OCI-LY3 (cell line): ENCODE measurements around the gene DOCK2.

Experiments
- EZH2phosphoT487 ChIP-seq: fragments of 200-600 bp; shearing (Covaris generic); IDR thresholded peaks from 2 replicates; pipeline ENCODE4 v1.6.1; 2018; ENCODE audit warnings: antibody characterized with exemption, mixed run types, low read depth
- TF ChIP-seq, protein P1 (sequence below): fragments of 200-600, 300-600 bp; sonication (generic); IDR thresholded peaks from 2 replicates; pipeline ENCODE4 v1.5.1; 2014; ENCODE audit warnings: antibody characterized with exemption, low read length, low read depth

DNA sequence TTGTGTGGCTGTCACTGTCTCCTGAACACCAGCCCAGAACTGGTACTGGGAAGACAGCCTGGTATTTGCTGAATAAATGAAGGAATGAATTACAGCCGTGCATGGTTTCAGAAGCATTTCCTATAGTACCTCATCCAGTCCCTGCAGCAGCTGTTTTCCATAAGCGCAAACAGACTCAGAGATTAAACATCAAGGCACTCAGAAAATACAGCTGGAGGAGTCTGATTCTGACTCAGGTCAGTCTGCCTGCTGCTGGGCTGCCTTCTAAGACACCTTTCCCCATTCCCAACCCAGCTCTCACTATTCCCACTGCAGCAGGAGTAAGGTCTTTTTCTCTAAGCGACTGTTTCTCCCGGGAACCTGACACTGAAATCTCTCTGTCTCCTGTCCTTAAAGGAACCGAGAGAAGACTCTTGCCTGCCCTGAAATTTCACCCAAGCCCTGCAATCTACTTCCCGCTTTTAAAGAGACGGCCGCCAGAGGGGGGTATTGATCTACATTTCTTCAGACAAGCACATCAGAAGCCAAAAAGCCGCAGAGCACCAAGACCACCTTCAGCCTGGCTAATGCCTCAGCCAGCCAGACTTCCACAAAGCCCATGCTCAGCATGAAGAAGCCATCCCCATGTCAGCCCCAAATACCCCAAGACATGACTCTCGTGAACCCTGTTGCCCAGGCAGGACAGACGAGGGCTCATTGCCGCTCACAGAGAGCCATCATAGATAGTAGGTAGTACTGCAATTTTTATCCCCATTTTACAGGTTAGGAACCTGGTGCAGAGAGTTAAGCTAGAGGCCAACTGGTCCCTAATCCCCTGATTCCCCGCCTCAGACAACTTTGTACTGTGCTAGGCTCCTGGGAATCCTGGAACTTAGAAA lies 463.2 kb downstream of the DOCK2 start:
- TF ChIP-seq, protein P1, sequence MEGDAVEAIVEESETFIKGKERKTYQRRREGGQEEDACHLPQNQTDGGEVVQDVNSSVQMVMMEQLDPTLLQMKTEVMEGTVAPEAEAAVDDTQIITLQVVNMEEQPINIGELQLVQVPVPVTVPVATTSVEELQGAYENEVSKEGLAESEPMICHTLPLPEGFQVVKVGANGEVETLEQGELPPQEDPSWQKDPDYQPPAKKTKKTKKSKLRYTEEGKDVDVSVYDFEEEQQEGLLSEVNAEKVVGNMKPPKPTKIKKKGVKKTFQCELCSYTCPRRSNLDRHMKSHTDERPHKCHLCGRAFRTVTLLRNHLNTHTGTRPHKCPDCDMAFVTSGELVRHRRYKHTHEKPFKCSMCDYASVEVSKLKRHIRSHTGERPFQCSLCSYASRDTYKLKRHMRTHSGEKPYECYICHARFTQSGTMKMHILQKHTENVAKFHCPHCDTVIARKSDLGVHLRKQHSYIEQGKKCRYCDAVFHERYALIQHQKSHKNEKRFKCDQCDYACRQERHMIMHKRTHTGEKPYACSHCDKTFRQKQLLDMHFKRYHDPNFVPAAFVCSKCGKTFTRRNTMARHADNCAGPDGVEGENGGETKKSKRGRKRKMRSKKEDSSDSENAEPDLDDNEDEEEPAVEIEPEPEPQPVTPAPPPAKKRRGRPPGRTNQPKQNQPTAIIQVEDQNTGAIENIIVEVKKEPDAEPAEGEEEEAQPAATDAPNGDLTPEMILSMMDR, result peak; percentile 94
- TF ChIP-seq EZH2phosphoT487, result no peak
